Activated CD4-positive, alpha-beta T cell treated with anti-CD3 and anti-CD28 coated beads, Interleukin-2, amount 50 U/mL, for 4 hours (primary cell): ENCODE data around the gene PSEN1.
"Not testable (repeated sequence)": the region's sequence is repeated elsewhere in the genome, so short reads cannot be mapped to it uniquely, and the experiment has no call there.

ENCODE experiments used
- DNase-seq, 2 experiments: peaks; one replicate each; pipeline ENCODE4 v3.0.0-alpha.2; 2020

PSEN1 gene

GRCh38 chr14:73167727-73168126 lies 31.4 kb downstream of the PSEN1 start:
- DNase-seq = no peak

- no peak for DNase-seq
Observed at GRCh38 chr14:73168274-73168673, 32.0 kb downstream of the PSEN1 start.

- no peak for DNase-seq
Observed at GRCh38 chr14:73168691-73169090, 32.4 kb downstream of the PSEN1 start.

- DNase-seq = not testable (repeated sequence)
Observed at GRCh38 chr14:73169855-73170254, 33.5 kb downstream of the PSEN1 start.

- DNase-seq = no peak
Observed at GRCh38 chr14:73170686-73171085, 34.4 kb downstream of the PSEN1 start.

- DNase-seq = no peak
Observed at GRCh38 chr14:73172500-73172899, 36.2 kb downstream of the PSEN1 start.

GRCh38 chr14:73173092-73173735 lies 36.9 kb downstream of the PSEN1 start:
- no peak for DNase-seq

- no peak for DNase-seq
Observed at GRCh38 chr14:73176685-73177084, 40.4 kb downstream of the PSEN1 start.

- DNase-seq = no peak
Observed at GRCh38 chr14:73180385-73180805, 44.1 kb downstream of the PSEN1 start.

- DNase-seq = not testable (repeated sequence)
Observed at GRCh38 chr14:73180969-73181368, 44.7 kb downstream of the PSEN1 start.

- DNase-seq = no peak
Observed at GRCh38 chr14:73188501-73188911, 52.2 kb downstream of the PSEN1 start.

GRCh38 chr14:73189651-73190050 lies 53.3 kb downstream of the PSEN1 start:
- no peak for DNase-seq

GRCh38 chr14:73191441-73191840 lies 55.1 kb downstream of the PSEN1 start:
- DNase-seq = no peak

- not testable (repeated sequence) for DNase-seq
Observed at GRCh38 chr14:73194306-73194705, 58.0 kb downstream of the PSEN1 start.

- no peak for DNase-seq
Observed at GRCh38 chr14:73198253-73198652, 61.9 kb downstream of the PSEN1 start.

- DNase-seq = no peak
Observed at GRCh38 chr14:73203527-73203926, 67.2 kb downstream of the PSEN1 start.

- DNase-seq = no peak
Observed at GRCh38 chr14:73207615-73208014, 71.3 kb downstream of the PSEN1 start.

- DNase-seq = no peak
Observed at GRCh38 chr14:73208390-73208789, 72.1 kb downstream of the PSEN1 start.

- no peak for DNase-seq
Observed at GRCh38 chr14:73208846-73209245, 72.5 kb downstream of the PSEN1 start.

GRCh38 chr14:73209953-73210352 lies 73.6 kb downstream of the PSEN1 start:
- DNase-seq = no peak

- no peak for DNase-seq
Observed at GRCh38 chr14:73211251-73212040, 75.1 kb downstream of the PSEN1 start.

- DNase-seq = no peak
Observed at GRCh38 chr14:73216030-73216429, 79.7 kb downstream of the PSEN1 start.

- no peak for DNase-seq
Observed at GRCh38 chr14:73217411-73217810, 81.1 kb downstream of the PSEN1 start.

GRCh38 chr14:73220061-73220460 lies 83.8 kb downstream of the PSEN1 start:
- DNase-seq = no peak

GRCh38 chr14:73220634-73221033 lies 84.3 kb downstream of the PSEN1 start:
- no peak for DNase-seq
